Lower leg skin (tissue), 4 donors: Measurements from ENCODE around the gene KCNJ6. TPM values are rescaled to one million over a fixed set of nuclear protein-coding genes. Genes with fewer than 3 reads are reported as not detected.

Experiments used
- DNase-seq, 2 donors: peaks; one replicate each; pipeline ENCODE4 v3.0.0-alpha.2; 2019; ENCODE audit warnings: low spot score in 2 of 2
- H3K4me3 ChIP-seq: fragments of 200-600 bp; sonication (generic); 2 replicates; pipeline ENCODE4 v1.5.1; 2017; ENCODE audit warnings: mild to moderate bottlenecking, low read depth; ENCODE audit not compliant: poor library complexity, severe bottlenecking
- POLR2A ChIP-seq, 2 donors: fragments of 450-650 bp; IDR thresholded peaks; one replicate each; pipeline ENCODE4 v1.6.1; 2016 to 2017; ENCODE audit warnings: antibody characterized with exemption in 2 of 2, mild to moderate bottlenecking in 1 of 2, moderate library complexity in 1 of 2
- WGBS, 2 donors: methylation state at CpG; one replicate each; pipeline ENCODE4 v1.1.5; 2018; 5-methylcytosine and 5-hydroxymethylcytosine counted together
- intact Hi-C: fragments of 100-400 bp; cut with DNase I; formaldehyde crosslinking; loops from one replicate; pipeline ENCODE4 v1.15.0; 2023; ENCODE audit warnings: low total_unique reads
- total RNA-seq, 4 donors: library from RNA; depleted of rRNA; stranded (reverse); fragments of >200 nt; gene quantifications; one replicate each; pipeline ENCODE4 v1.1.0, GENCODE V29; 2016
- TF ChIP-seq, protein P1 (sequence below), 3 donors: fragments of 450-650 bp; IDR thresholded peaks; one replicate each; pipeline ENCODE4 v1.5.1; 2016; ENCODE audit warnings: antibody characterized with exemption in 3 of 3, mild to moderate bottlenecking in 3 of 3, moderate library complexity in 2 of 3

The KCNJ6 gene
- total RNA-seq, 4 donors from 2014 or later = 0.04 TPM; not detected in 3

DNA sequence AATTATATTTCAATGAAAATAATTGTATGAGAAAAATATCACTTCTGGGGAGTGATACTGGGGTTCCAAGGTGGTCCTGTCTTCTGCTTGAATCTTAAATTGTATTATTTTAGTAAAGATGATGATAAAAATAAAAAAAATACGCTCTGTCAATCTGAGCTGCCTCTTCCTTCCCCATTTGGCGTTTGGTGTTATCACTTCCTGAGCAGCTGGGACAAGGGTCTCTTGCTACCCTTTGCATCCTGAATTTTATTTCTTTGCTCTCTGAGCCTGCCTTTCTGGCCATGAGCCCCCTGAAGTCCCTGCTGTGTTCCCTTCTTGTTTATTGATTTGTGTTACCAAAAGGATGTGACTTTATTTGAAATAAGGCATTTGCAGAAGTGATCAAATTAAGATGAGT, 111.0 kb downstream of the KCNJ6 start:
- 65 to 75% methylated on average over 2 of the region's 2 CpGs for WGBS, 2 donors
- no peak overlapping the region for H3K4me3 ChIP-seq
- TF ChIP-seq, protein P1, sequence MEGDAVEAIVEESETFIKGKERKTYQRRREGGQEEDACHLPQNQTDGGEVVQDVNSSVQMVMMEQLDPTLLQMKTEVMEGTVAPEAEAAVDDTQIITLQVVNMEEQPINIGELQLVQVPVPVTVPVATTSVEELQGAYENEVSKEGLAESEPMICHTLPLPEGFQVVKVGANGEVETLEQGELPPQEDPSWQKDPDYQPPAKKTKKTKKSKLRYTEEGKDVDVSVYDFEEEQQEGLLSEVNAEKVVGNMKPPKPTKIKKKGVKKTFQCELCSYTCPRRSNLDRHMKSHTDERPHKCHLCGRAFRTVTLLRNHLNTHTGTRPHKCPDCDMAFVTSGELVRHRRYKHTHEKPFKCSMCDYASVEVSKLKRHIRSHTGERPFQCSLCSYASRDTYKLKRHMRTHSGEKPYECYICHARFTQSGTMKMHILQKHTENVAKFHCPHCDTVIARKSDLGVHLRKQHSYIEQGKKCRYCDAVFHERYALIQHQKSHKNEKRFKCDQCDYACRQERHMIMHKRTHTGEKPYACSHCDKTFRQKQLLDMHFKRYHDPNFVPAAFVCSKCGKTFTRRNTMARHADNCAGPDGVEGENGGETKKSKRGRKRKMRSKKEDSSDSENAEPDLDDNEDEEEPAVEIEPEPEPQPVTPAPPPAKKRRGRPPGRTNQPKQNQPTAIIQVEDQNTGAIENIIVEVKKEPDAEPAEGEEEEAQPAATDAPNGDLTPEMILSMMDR (IDR thresholded peaks at IDR 0.05) = no peak
- intact Hi-C loops = no loop called here
- no peak for DNase-seq

DNA sequence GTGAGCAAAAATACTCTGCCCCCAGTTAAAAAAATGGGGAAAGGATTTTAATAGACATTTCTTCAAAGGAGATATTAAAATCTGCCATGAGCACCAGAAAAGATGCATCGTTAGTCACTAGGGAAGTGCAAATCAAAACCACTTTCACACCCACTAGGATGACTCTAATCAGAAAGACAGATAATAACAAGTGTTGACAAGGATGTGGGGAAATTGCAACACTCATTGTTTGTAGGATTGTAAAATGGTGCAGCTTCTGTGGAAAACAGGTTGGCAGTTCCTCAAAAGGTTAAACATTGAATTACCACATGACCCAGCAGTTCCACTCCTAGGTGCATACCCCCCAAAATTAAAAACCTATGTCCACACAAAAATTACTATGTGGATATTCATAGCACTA, 112.3 kb downstream of the KCNJ6 start:
- intact Hi-C loops = no loop called here
- H3K4me3 ChIP-seq = no peak overlapping the region
- TF ChIP-seq POLR2A (IDR thresholded peaks at IDR 0.05) = no peak
- TF ChIP-seq, protein P1 (IDR thresholded peaks at IDR 0.05) = no peak
- no peak for DNase-seq
- WGBS, 2 donors = 88% methylated on average over 1 of the region's 1 CpG

DNA sequence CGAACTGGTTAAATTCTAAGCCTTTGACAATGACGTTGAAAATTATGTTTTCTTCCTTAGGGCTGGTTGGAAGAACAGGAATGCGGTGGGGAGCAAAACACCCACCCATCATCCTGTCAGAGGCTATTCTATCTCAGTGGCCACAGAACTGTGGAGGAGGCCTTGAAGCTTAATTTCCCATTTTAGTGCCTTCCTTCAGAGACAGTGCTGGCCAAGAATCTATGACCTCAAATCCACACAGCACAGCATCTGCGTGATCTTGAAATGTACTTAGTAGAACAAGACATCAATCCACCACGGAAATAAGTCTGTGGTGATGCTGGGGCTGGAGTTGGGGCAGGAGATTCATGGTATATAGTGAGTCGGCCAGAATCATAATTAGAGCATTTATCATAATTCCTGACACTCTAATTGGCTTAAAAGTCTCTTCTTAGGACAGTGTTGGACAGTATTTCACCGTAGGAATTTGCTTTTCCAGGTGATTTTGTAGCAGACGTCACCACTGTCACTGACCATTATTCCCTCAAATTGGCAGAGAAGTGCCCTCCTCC, 113.1 kb downstream of the KCNJ6 start:
- no peak for DNase-seq
- H3K4me3 ChIP-seq = no peak overlapping the region
- WGBS, 2 donors = 76 to 82% methylated on average over 8 of the region's 8 CpGs
- intact Hi-C loops = no loop called here
- TF ChIP-seq POLR2A (IDR thresholded peaks at IDR 0.05) = no peak
- TF ChIP-seq, protein P1 (IDR thresholded peaks at IDR 0.05) = no peak

DNA sequence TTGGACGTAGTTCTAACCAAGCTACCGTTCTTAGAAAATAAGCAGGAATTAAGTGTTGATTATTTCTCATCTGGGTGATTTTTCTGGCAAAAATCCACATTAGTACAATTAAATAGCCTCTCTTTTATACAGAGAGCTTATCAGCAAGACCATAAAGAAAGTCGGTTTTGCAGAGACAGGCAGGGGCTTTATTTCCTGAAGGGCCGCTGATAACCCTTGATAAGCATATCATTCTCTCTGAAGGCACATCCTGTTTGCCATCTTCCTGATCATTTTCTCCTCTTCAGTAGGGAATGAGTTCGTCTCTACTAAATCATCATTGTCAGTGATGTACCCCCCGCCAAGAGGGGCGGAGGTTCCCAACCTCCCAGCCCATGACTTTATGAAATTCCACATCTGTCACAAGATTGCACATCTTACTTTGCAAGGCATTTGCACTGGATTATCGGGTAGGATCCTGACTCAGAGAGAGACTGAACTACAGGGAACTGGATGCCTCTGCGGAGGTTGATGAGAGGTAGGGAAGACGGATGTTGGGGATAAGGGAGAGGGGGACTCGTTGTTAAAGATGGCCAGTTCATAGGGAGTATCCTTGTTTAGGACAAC, 115.7 kb downstream of the KCNJ6 start:
- no peak for DNase-seq
- no peak overlapping the region for H3K4me3 ChIP-seq
- intact Hi-C loops = no loop called here
- no peak for TF ChIP-seq POLR2A (IDR thresholded peaks at IDR 0.05)
- TF ChIP-seq, protein P1 (IDR thresholded peaks at IDR 0.05) = no peak
- 64 to 67% methylated on average over 11 of the region's 11 CpGs for WGBS, 2 donors

DNA sequence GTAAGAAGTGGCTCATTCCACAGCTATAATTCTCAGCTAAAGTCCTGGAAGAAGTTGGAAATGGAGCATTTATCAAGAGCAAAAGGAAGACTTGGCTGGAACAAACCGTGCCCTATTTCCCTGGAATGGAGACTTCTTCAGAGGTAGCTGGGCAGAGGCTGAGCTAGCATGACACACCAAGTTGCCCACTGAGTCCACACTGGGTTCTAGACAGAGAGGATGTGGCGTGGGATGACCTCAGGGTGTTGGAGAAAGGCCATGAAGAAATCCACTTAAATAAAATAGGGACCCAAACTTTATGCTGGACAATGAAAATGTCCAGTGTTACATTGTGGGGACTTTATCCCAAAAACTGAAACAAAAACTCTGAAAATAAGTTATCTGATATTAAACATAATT, 116.2 kb downstream of the KCNJ6 start:
- WGBS, 2 donors = 77 to 83% methylated on average over 2 of the region's 2 CpGs
- intact Hi-C loops = no loop called here

More for the DNA sequence above, 116.2 kb downstream of the KCNJ6 start:
- DNase-seq = no peak
- no peak for TF ChIP-seq POLR2A (IDR thresholded peaks at IDR 0.05)
- TF ChIP-seq, protein P1 (IDR thresholded peaks at IDR 0.05) = no peak
- no peak overlapping the region for H3K4me3 ChIP-seq
